Astrocyte (in vitro differentiated cells and primary cell): ENCODE data around the gene DPP7. TPM values are rescaled to one million over a fixed set of nuclear protein-coding genes. Genes with fewer than 3 reads are reported as not detected.

Source experiments
- DNase-seq: peaks from one replicate; pipeline ENCODE4 v3.0.0-alpha.2; 2010; ENCODE audit warnings: low read depth
- FAIRE-seq: peaks from 2 replicates; lab custom pipeline; 2011; peaks lifted over from hg19 to GRCh38; lab: Jason Lieb, UNC
- H2AFZ ChIP-seq: 2 replicates; pipeline ENCODE4 v1.6.0; 2012; ENCODE audit warnings: low read depth, low read length, inconsistent platforms
- H3K27ac ChIP-seq: 2 replicates; pipeline ENCODE4 v1.5.1; 2011; ENCODE audit warnings: low read depth, low read length, inconsistent platforms
- H3K27me3 ChIP-seq: 2 replicates; pipeline ENCODE4 v1.6.0; 2011; ENCODE audit warnings: low read length, inconsistent platforms; ENCODE audit not compliant: insufficient read depth
- H3K36me3 ChIP-seq: 2 replicates; pipeline ENCODE4 v1.5.1; 2011; ENCODE audit warnings: low read length, inconsistent platforms; ENCODE audit not compliant: insufficient read depth
- H3K4me1 ChIP-seq: 2 replicates; pipeline ENCODE4 v1.5.1; 2011; ENCODE audit warnings: low read length, inconsistent platforms; ENCODE audit not compliant: insufficient read depth
- H3K4me2 ChIP-seq: 2 replicates; pipeline ENCODE4 v1.6.0; 2012; ENCODE audit warnings: low read length, inconsistent platforms
- H3K4me3 ChIP-seq: 2 replicates; pipeline ENCODE4 v1.5.1; 2011; ENCODE audit warnings: low read depth, mild to moderate bottlenecking, low read length, inconsistent platforms; ENCODE audit not compliant: insufficient read depth
- H3K79me2 ChIP-seq: 2 replicates; pipeline ENCODE4 v1.6.0; 2012; ENCODE audit warnings: mild to moderate bottlenecking, low read length, inconsistent platforms; ENCODE audit not compliant: insufficient read depth
- H3K9ac ChIP-seq: 2 replicates; pipeline ENCODE4 v1.6.0; 2012; ENCODE audit warnings: mild to moderate bottlenecking, low read length, inconsistent platforms
- H3K9me3 ChIP-seq: 2 replicates; pipeline ENCODE4 v1.5.1; 2012; ENCODE audit warnings: low read depth, mild to moderate bottlenecking, low read length, inconsistent platforms; ENCODE audit not compliant: insufficient read depth
- H4K20me1 ChIP-seq: 2 replicates; pipeline ENCODE4 v1.6.0; 2012; ENCODE audit warnings: low read length, inconsistent platforms; ENCODE audit not compliant: insufficient read depth
- H3K27ac Mint-ChIP-seq: one replicate; pipeline ENCODE4 v1.8.0; 2021; ENCODE audit warnings: mild to moderate bottlenecking, mixed read lengths; ENCODE audit not compliant: unreplicated experiment
- H3K27me3 Mint-ChIP-seq: one replicate; pipeline ENCODE4 v1.8.0; 2021; ENCODE audit warnings: low read depth, mixed read lengths; ENCODE audit not compliant: unreplicated experiment
- H3K36me3 Mint-ChIP-seq: one replicate; pipeline ENCODE4 v1.8.0; 2021; ENCODE audit warnings: low read depth, mixed read lengths; ENCODE audit not compliant: unreplicated experiment
- H3K4me1 Mint-ChIP-seq: one replicate; pipeline ENCODE4 v1.8.0; 2021; ENCODE audit warnings: low read depth, mixed read lengths; ENCODE audit not compliant: unreplicated experiment
- H3K4me3 Mint-ChIP-seq: one replicate; pipeline ENCODE4 v1.8.0; 2021; ENCODE audit warnings: mild to moderate bottlenecking, moderate library complexity, mixed read lengths; ENCODE audit not compliant: unreplicated experiment
- H3K9me3 Mint-ChIP-seq: one replicate; pipeline ENCODE4 v1.8.0; 2021; ENCODE audit warnings: mild to moderate bottlenecking, mixed read lengths; ENCODE audit not compliant: unreplicated experiment
- CTCF ChIP-seq: IDR thresholded peaks from 2 replicates; pipeline ENCODE4 v1.5.1; 2011; ENCODE audit warnings: low read depth, mild to moderate bottlenecking, inconsistent platforms, low read length, moderate library complexity; ENCODE audit not compliant: insufficient read depth
- EZH2 ChIP-seq: IDR thresholded peaks from 2 replicates; pipeline ENCODE4 v1.6.1; 2012; ENCODE audit warnings: mild to moderate bottlenecking, low read length, inconsistent platforms; ENCODE audit not compliant: insufficient read depth
- total RNA-seq: library from RNA; stranded (reverse); gene quantifications from 2 replicates; pipeline ENCODE4 v1.2.1, GENCODE V29; 2021

DPP7 gene
- total RNA-seq, 1 donor from 2014 or later = 53.8 TPM

GRCh38 chr9:137152844-137153405 lies 38.4 kb upstream of the DPP7 start:
- H3K79me2 ChIP-seq = no peaks in the 10 kb centered on the region
- no peak overlapping the region for H3K4me2 ChIP-seq
- Mint-ChIP-seq H3K27ac (no peak overlapping the region), H3K4me3 (no peak overlapping the region), H3K27me3 (peaks cover 32% of the 10 kb centered on the region), H3K36me3 (no peaks in the 10 kb centered on the region), H3K4me1 (no peaks in the 10 kb centered on the region), H3K9me3 (no peaks in the 10 kb centered on the region)
- no peak overlapping the region for H3K4me3 ChIP-seq
- H3K4me1 ChIP-seq = no peaks in the 10 kb centered on the region
- H3K9me3 ChIP-seq = no peaks in the 10 kb centered on the region
- TF ChIP-seq EZH2 (no peak), CTCF (no peak)
- H2AFZ ChIP-seq = no peak overlapping the region
- no peaks in the 10 kb centered on the region for H3K36me3 ChIP-seq
- FAIRE-seq (no peak), DNase-seq (no peak)
- no peaks in the 10 kb centered on the region for H4K20me1 ChIP-seq
- H3K9ac ChIP-seq = no peak overlapping the region
- peaks cover 12% of the 10 kb centered on the region for H3K27me3 ChIP-seq
- no peak overlapping the region for H3K27ac ChIP-seq

GRCh38 chr9:137150617-137151457 lies 36.3 kb upstream of the DPP7 start:
- Histone ChIP-seq H3K4me3 (no peak overlapping the region), H3K4me1 (no peaks in the 10 kb centered on the region), H4K20me1 (no peaks in the 10 kb centered on the region), H3K36me3 (no peaks in the 10 kb centered on the region), H3K79me2 (no peaks in the 10 kb centered on the region), H3K9me3 (no peaks in the 10 kb centered on the region), H3K9ac (no peak overlapping the region), H3K27me3 (peaks cover 2% of the 10 kb centered on the region), H2AFZ (no peak overlapping the region), H3K4me2 (no peak overlapping the region), H3K27ac (no peak overlapping the region)
- no peaks in the 10 kb centered on the region for H3K9me3 Mint-ChIP-seq
- no peak for DNase-seq
- no peaks in the 10 kb centered on the region for H3K36me3 Mint-ChIP-seq
- TF ChIP-seq EZH2 (no peak), CTCF (no peak)
- peaks cover 29% of the 10 kb centered on the region for H3K27me3 Mint-ChIP-seq
- no peak overlapping the region for H3K27ac Mint-ChIP-seq
- no peak for FAIRE-seq
- no peaks in the 10 kb centered on the region for H3K4me1 Mint-ChIP-seq
- H3K4me3 Mint-ChIP-seq = no peak overlapping the region
